Hepatic stellate cell (primary cell): Measurements from ENCODE around the gene PGLYRP2.

Experiments
- DNase-seq: peaks from one replicate; pipeline ENCODE4 v3.0.0; 2011; ENCODE audit warnings: low spot score

PGLYRP2 gene

DNA sequence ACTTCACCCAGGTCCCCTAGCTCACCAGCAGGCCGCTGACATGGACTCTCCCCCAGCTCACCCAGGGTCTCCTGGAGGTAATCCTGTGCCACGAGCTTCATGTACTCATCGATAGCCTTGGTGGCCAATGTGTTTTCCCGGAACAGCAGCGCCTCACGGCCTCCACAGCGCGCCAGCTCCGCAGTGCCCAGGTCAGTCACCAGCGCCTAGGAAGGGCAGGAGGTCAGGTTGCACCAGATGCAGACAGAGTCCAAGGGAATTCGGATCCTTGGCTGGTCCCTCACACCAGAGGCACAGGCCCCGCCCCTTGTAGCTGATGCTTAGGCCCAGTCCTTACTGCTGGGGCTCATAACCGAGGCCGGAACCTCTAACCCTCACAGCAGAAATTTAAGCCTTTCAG, 22.9 kb downstream of the PGLYRP2 start:
- DNase-seq = no peak

DNA sequence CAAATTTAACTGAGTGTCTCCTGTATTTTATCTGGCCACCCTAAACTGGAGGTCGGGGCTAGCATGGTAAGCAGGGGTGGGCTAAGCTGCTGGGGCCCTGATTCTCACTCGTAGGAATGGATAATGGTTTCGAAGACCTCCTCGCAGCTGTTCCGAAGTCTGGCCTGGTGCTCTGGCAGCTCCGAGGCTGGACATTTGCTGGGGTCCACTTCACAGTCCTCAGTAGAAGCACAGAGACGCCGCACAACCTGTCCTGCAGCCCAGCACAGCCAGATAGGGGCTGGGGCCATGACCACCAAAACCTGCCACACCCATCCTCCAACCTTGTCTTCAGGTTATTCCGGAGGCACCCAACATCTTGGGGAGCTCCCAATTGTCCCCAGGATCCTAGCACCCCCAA, 23.3 kb downstream of the PGLYRP2 start:
- DNase-seq = no peak

DNA sequence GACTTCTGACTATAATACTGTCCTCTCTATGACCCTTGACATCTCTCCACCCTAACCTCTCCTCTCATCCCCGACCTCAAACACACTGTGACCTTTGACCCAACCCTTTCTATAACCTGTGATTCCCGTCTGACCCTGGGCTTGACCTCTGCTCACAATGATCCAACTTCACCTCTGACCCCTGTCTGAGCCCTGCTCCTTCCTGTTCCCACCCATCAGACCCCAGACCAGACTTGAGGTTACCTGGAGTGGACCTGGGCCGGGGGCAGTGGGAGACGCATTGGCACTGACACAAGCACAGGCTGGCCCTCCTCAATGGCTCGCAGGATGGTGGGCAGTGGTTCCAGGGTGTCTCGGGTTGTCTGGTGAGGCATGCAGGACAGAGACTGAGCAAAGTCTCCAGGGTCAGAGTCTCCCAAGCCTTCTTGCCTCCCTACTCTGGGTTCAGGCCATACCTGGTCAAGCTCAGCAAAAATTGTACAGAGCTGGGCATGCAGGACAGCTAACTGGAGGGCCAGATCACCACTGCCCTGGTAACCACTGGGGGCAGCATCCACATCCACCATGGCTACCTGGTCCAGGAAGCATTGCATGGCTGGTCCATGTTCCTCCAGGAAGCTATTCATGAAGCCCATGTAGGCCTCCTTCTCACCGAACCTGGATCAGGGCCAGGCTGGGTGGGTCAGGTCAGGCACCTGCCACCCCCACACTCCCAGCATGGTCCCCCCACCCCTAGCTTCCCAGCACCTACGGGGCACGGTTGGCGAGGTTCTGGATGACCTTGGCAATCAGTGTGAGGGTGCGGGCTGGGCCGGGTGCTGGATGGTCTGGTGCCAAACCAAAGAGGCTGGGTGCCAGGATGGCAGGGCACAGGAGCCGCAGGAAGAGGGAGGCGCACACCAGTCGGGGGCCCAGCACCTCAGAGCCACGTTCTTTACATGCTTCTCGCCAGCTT, 25.1 kb downstream of the PGLYRP2 start:
- no peak for DNase-seq

DNA sequence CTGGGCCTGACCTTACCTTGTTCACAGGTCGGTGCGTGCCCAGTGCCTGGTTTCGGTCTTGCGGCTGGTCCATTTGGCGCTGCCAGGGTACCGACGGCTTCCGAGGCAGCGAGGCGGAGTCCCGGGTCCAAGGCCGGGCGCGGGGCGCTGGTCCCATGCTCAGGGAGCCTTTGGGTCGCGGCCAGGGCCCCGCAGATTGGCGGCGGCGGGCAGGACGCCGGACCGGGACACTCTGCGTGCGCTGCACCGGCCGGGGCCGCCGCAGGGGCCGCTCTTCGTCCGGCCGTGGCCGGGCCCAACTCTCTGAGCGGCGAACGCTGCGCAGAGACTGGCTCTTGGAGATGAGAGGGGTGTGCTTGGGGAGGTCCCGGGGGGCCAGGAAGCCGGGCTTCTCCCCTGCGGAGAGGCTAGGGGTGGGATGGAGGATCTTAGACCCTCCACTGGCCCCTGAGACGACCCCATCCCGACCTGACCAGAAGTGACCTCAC, 26.2 kb downstream of the PGLYRP2 start:
- DNase-seq = peak; percentile 78

DNA sequence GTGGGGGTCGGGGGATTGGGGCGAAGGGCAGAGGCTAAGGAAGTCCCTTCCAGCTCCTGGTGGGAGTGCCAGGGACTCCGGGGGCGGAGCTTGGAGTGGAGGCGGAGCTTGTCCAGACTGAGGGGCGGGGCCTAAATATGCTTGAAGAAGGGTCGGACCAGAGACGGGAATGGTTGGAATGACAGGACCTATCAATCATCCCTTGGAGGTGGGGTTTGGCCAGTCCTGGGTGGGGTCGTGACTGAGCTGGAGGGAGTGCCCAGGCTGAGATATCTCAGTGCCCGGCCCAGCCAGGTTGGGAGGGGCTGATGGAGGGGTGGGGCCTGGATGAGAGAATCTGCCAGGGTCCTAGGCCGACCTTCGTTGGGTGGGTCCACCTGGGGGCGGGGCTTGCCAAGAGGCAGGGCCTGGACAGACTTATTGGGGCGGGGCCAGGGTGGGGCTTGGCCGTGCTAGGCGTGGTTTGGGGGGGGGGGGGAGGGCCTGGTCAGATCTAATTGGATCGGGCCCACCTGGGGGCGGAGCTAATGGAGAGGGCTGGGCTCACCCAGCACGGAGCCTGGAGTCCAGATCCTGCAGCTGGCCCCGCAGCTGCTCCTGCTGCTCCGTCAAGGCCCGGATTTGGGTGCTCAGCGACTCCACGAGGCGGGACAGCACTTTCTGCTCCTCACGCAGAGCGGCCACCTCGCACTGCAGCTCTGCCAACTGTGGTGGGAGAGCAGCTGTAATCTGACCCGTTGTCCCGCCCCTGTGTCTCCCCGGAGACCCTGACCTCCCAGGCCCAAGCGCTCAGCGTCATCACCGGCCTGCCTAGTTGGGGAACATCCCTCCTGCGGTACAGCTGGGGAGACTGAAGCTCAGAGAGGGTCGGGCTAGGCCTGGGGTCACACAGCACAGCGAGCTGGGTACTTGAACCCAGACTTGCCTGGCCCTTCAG, 26.9 kb downstream of the PGLYRP2 start:
- peak; percentile 96 for DNase-seq

DNA sequence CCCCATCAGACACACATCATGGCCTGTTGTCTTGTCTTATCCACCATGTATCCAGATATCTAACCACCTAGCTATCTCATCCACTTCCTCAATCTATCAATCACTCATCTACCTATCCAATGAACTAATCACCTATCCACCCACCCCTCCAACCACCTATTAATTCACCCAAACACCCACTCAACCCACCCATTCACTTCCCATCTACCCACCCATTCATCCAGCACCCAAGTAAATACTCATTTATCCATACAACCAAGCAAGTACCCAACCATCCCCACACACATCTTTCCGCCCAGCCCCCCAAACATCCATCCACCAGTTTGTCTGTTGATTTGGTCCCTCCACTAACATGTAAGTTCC, 28.8 kb downstream of the PGLYRP2 start:
- DNase-seq = no peak

DNA sequence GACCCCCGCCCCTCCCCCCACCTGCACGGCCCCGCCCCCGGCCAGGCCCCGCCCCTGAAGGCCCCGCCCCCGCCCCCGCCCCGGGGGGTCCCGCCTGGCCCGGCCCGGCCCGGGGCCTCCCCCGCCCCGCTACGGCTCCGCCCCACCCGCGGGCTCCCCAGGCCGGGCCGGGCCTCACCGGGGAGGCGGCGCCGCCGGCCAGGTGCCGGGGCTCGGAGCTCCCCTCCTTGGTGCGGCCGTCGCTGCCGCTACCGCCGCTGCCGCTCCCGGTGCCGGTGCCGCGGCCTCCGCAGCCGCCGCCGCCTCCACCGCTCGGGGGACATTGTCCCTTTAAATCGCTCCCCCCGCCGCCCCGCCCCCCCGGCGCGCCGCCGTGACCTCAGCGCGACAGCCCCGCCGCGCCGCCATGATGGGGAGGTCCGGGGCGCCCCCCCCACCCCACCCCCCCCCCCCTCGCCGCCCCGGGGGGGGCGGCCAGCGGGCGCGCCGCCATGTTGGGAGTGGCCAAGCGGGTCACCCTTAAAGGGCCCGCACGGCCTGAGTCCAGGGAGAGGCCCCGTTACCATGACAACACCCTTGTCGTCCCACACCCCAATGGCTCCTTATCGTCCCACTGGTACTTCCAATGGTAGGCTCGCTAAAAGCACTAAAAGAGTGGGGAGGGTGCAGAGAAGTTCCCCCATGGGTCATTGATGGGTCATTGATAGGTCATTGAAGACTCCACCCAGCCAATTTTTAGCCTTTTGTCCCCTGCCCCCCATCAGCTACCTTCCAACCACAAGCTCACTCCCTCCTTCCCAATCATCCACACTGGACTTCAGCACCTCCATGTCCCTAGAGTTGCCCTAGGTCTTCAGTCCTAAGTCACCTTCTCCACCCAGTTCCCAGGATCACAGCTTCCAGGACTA, 29.4 kb downstream of the PGLYRP2 start, which contains the start of gene WIZ:
TSS of gene WIZ (minus strand) at position 337 of the 908 bp plus-strand sequence. CDS start 1,649 bp downstream, outside the sequence.
- DNase-seq = peak; percentile 95

DNA sequence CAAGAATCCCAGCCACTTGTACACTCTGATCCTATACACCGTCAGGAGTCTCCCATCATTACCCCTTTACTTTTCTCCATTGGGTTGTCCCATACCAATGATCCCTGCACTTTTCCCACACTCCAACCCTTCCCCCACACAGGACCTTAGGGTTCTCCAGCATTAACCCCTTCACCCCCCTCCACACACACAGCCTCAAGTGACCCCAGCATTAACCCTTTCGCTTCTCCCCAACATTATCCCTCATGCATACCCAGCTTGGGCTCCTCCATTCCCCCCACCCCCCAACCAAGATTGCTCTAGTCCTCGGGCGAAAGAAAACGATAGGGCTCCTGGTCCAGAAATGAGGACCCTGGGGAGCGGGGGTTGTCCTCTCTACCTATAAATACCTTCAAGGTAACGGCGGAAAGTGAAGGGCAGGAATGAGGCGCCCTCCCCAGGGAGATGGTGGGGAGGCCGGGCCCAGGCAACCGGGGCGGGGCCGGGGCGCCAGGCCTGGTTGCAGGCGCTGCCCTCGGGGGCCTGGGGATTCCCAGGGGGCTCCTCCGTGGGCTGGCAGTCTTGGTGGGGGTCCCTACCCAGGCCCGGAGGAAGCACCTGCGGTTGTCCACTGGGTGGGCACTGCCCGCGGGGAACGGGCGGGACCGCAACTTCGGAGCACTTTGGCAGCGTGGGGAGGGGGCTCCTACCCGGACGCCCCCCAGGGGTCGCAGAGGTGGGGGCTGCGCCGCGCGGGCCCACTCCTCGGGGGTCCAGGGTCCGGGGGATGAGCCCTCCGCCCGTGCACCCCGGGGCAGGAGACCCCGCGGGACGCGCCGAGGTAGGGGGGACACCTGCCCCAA, 30.3 kb downstream of the PGLYRP2 start:
- DNase-seq = no peak

DNA sequence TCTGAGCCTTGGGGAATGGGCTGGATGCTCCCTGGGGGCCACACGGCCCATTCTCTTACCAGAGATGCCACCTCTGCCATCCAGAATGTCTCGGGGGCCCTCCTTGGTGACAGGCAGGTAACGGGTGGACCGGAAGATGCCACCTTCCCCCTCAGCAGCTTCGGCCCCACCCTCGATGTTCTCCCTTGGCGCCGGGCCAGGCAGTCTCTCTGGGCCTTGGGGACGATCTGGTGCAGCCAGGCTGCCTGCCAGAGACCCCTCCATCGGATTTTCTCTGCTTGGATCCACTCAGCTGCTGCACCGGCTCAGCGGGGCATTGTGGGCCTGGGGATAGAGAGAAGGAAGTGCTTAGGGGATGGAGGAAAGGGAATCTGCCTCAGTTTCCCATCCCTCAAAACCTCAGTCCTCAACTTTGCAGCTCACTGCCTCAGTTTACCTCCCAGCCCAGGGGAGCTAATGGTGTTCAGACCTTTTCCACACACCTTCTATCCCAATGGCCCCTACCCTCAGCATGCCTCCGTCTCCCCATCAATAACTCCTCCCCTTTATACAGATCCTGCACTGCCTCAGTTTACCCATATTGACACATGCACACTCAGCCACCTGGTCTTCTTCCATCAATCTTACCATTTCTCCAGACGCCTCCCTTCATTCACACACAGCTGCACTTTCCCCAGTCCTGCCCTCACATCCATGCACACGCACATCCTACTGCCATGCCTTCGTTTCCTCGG, 31.1 kb downstream of the PGLYRP2 start:
- no peak for DNase-seq

DNA sequence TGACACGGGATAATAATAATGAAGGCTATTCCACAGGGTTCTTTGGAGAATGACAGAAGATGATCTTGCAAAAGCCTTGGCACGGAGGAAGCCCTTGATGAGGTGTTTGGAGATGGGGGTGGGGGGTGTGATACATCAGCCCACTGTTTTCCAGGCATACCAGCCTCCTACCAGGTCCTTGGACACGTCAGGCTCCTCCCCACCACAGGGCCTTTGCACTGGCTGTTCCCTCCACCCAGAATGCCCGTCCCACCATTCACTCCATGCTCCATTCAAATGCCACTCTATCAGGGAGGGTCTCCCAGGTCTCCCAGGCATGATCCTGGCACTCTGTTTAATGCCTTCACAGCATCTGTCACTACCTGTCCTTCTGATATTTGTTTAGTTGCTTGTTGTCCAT, 32.2 kb downstream of the PGLYRP2 start:
- DNase-seq = no peak

DNA sequence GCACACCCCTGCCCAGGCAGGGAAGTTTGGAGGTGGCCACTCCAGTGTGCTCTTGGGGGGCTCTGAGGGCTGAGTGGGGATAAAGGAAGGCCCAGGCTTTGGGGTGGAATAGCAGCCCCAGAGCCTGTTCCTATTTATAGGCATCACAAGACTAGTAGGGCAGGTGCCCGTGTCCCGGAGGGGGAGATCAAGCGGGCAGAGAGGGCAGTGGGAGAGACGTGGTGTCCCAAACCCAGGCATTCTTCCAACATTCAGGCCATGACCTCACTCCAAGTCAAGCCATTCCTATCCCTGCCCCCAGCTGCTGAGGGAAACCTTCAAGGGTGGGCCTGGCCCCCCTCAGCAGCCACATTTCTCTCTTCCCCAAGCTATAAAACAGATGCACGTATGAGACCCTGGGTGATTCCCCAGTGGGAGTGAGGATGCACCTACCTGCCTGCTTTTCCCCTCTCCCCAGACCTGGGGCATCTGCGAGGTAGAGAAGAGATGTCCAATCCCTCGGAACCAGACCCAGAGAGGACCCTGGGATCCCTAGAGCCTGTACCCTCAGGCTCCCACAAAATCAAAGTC, 33.4 kb downstream of the PGLYRP2 start:
- no peak for DNase-seq

DNA sequence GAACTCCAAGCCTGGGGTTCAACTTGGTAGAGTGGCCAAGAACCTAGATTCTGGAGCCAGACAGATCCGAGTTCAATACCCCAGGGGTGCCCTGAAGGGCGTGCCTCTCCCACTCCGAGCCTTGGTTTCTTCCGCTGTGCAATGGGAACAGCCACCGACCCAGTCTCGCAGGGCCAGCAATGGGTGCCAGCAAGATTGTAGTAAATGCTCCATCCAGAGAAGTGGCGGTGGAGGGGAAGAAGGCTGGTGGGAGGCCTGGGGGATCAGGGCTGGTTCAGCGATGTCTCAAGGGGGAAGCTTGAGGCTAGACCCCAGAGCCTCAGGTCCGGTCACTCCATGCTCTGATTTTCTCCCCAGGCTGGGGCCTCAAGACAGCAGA, 34.1 kb downstream of the PGLYRP2 start:
- no peak for DNase-seq

DNA sequence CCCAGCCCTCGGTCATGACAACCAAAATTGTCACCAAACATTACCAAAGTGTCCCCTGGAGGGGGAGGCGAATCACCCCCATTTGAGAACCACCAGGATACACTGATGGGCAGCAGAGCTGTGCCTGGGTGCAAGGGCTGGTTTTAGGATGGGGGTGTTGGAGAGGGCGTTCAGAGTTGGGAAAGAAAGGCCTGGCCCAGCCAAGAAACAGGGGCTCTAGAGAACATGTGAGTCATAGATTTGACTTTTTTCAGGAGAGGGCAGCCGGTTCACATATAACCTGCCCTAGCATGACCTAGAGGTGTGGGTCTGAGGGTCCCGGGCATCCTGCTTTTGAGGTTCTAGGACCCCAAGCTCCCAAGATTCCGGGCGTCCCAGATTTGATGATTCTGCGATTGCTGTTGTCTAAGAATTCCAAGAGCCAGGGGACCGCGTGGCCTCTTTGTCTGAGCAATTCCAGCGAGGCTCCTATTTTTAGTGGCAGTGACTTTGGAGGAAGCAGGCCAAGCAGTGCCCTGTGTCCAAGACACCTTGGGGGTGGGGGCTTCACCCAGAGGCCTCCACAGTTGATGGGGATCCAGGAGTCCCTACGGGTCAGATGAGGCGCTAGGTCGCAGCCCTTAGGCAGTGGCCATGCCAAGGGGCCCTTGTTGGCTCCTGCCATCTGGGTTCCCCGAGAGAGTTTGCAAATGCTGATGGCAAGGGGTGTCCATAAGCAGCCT, 34.6 kb downstream of the PGLYRP2 start:
- no peak for DNase-seq

DNA sequence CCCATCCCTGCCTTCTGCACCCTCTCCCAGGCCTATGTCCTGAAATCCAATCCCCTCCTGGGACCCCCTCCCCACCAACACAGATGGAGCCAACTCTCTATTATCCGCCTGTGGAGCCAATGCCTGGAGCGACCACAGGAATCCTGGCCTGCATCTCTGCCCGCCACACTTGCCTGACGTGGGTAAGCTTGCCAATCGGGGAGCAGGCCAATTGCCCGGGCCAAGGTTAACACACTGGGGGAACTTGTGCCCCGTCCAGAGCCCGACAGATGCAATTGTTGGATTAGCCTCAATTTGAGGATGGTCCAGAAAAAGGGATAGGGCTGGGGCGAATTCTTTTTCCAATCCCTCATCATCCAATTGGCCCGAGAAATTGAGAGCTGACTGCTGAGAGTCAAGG, 35.5 kb downstream of the PGLYRP2 start:
- no peak for DNase-seq

DNA sequence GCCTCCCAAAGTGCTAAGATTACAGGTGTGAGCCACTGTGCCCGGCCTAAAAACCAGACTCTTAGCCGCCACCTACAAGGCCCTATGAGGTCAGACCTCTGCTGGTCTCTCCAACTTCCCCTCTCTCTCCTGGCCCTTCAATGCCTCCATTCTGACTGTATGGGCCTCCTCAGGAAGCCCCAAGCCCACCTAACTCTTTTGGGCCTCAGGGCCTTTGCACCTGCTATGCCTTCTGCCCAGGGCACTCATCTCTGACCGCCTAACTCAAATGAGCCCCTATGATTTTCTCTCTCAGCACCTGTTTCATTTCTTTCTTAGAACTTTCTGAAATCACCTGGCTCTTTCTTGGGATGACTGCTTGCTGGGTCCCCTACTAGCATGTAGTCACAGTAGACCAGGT, 36.0 kb downstream of the PGLYRP2 start:
- DNase-seq = no peak

DNA sequence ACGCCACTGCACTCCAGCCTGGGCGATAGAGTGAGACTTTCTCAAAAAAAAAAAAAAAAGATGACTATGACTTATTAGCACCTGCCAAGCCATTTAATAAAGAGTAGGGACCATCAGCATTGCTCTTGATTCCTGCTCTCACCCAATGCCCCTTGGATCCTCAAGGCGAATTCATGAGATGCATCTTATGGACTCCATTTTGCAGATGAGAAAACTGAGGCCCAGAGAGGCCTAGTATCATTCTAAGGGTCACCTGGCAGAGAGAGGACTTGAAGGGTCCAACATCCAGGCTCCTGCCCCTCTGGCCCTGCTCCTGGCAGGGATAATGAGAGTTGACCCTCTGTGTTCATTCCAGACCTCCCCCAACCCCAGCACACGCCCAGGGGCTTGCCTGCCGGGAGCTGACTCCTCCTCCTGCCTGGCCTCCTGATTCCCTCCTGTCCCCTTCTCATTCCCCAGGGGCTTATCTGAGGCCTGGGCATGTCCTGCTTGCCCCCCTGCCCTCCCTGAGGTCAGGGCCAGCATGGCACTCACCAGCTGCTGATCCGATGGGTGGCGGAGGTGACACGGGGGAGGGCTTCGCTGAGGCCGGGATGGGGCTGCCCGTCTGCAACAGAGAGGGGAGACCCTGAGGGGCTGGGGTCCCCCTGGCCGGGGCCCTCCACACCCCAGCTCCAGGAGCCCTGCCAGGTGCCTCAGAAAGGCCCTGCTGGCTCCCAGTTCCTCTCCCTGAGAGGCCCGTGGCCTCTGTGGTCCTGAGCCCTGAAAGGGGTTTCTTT, 37.0 kb downstream of the PGLYRP2 start:
- no peak for DNase-seq

DNA sequence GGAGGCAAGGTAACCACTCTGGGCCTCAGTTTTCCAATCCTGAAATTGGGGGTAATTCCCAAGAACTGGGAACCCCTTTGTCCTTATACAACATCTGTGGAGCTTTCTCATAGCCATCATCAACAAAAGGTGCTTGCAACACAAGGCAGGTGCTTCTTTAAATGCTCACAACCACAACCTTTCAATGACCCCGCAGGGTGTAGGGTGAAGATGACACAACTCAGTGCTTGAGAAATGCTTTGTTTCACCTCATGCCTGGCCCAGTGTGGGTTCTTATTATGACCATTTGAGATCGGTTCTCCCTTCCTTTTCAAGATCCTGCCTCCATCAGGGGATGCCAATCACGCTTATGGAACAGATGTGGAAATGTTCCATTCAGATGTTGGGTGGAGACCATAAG, 38.0 kb downstream of the PGLYRP2 start:
- DNase-seq = no peak
